A172 (cell line): ENCODE results near the gene GBGT1. TPM values are rescaled to one million over a fixed set of nuclear protein-coding genes. Genes with fewer than 3 reads are reported as not detected.

Experiments
- DNase-seq: peaks from one replicate; pipeline ENCODE4 v3.0.0-alpha.2; 2015; ENCODE audit warnings: low spot score
- total RNA-seq: library from RNA; depleted of rRNA; stranded (reverse); fragments of >200 nt; shearing (Covaris generic); gene quantifications from 2 replicates; pipeline ENCODE4 v1.2.3, GENCODE V29; 2014

Gene GBGT1
- total RNA-seq, 1 experiment from 2014 or later = 3.1 TPM

GRCh38 chr9:133113949-133114885 lies 49.5 kb downstream of the GBGT1 start:
- DNase-seq = peak; percentile 66

GRCh38 chr9:133113163-133113948 lies 50.4 kb downstream of the GBGT1 start:
- peak; percentile 81 for DNase-seq

GRCh38 chr9:133112663-133113026 lies 51.1 kb downstream of the GBGT1 start:
- DNase-seq = peak; percentile 70

- DNase-seq = no peak
These were observed 51.7 kb downstream of the GBGT1 start for GRCh38 chr9:133111808-133112662.

- no peak for DNase-seq
These were observed 53.6 kb downstream of the GBGT1 start for GRCh38 chr9:133109931-133110650.

- no peak for DNase-seq
These were observed 54.7 kb downstream of the GBGT1 start for GRCh38 chr9:133108794-133109641.

- no peak for DNase-seq
These were observed 55.5 kb downstream of the GBGT1 start for GRCh38 chr9:133107961-133108793.

GRCh38 chr9:133107245-133107722 lies 56.4 kb downstream of the GBGT1 start:
- DNase-seq = no peak

GRCh38 chr9:133106511-133107244 lies 57.0 kb downstream of the GBGT1 start:
- no peak for DNase-seq

GRCh38 chr9:133105461-133105770 lies 58.3 kb downstream of the GBGT1 start:
- DNase-seq = no peak

GRCh38 chr9:133104718-133105460 lies 58.8 kb downstream of the GBGT1 start:
- DNase-seq = no peak

GRCh38 chr9:133103987-133104505 lies 59.7 kb downstream of the GBGT1 start:
- DNase-seq = no peak

GRCh38 chr9:133103183-133103986 lies 60.3 kb downstream of the GBGT1 start:
- peak; percentile 56 for DNase-seq
